Caki2 (cell line): ENCODE data around the gene C2orf69. TPM values are rescaled to one million over a fixed set of nuclear protein-coding genes. Genes with fewer than 3 reads are reported as not detected.
"Not testable (repeated sequence)": the region's sequence is repeated elsewhere in the genome, so short reads cannot be mapped to it uniquely, and the experiment has no call there.

ENCODE experiments used
- DNase-seq: peaks from one replicate; pipeline ENCODE4 v3.0.0-alpha.2; 2015; ENCODE audit warnings: low read depth
- in situ Hi-C: cut with HindIII; loops from 2 replicates; pipeline ENCODE4 v1.10.0; 2016; ENCODE audit warnings: low sequenced_read_pairs, low pct_unique_long_range_greater_than_20kb, mixed read lengths
- total RNA-seq: library from RNA; depleted of rRNA; stranded (reverse); fragments of >200 nt; shearing (Covaris generic); gene quantifications from 2 replicates; pipeline ENCODE4 v1.2.3, GENCODE V29; 2014; ENCODE audit warnings: low replicate concordance

The C2orf69 gene
- total RNA-seq, 1 experiment from 2014 or later: 4.6 TPM

- in situ Hi-C loops: no loop called here
- DNase-seq: no peak
Observed at GRCh38 chr2:199910338-199911051, 598 bp upstream of the C2orf69 start.

DNA sequence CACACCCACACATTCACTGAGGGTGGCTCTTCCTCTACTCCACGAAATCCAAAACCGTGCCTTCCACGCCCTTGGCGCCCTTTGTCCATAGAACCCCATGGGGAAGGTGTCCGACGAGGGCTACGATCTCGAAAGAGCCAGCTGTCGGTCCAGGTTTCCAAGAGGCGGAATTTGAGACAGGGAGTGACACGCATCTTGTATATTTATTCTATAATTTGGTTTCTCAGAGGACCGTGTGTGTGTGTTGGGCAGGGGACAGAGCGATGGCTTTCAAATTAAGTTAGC is 726 bp downstream of the C2orf69 start:
- DNase-seq: no peak
- in situ Hi-C loops: no loop called here

GRCh38 chr2:199912553-199913114 is 1.5 kb downstream of the C2orf69 start:
- DNase-seq, in situ Hi-C loops: not testable (repeated sequence)

- DNase-seq: no peak
- in situ Hi-C loops: no loop called here
Observed at GRCh38 chr2:199914372-199914958, 3.4 kb downstream of the C2orf69 start.

DNA sequence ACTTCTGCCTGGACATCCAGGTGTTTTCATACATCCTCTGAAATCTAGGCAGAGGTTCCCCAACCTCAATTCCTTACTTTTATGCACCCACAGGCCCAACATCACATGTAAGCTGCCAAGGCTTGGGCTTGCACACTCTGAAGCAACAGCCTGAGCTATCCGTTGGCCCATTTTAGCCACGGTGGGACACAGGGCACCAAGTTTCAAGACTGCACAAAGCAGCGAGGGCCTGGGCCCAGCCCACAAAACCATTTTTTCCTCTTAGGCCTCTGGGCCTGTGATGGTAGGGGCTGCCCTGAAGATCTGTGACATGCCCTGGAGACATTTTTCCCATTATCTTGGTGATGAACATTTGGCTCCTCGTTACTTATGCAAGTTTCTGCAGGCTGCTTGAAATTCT is 5.9 kb downstream of the C2orf69 start:
- in situ Hi-C loops: no loop called here
- DNase-seq: no peak

GRCh38 chr2:199922856-199923255 is 11.8 kb downstream of the C2orf69 start:
- in situ Hi-C loops: no loop called here

GRCh38 chr2:199923924-199924323 is 12.8 kb downstream of the C2orf69 start:
- in situ Hi-C loops: no loop called here

More at GRCh38 chr2:199922856-199923255, 11.8 kb downstream of the C2orf69 start:
- DNase-seq: no peak

DNA sequence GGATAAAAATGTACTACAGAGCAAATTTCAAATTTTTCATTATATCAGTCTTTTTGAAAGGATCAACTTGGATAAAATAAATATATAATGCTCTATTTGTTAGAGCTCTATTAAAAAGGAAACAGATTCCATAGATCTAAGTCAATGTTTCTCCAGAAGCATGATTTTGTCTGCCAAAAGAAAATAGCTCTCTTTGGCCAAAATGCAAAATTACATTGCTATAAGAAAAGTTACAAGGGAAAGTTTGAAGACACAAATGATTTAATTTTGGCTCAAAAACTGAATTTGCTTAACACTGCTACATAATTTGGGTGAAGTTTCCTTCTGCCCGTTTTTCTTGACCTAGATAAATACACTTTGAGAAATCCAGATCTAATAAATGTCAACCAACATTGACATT is 15.7 kb downstream of the C2orf69 start:
- in situ Hi-C loops: no loop called here
- no peak for DNase-seq

More at GRCh38 chr2:199923924-199924323, 12.8 kb downstream of the C2orf69 start:
- no peak for DNase-seq

DNA sequence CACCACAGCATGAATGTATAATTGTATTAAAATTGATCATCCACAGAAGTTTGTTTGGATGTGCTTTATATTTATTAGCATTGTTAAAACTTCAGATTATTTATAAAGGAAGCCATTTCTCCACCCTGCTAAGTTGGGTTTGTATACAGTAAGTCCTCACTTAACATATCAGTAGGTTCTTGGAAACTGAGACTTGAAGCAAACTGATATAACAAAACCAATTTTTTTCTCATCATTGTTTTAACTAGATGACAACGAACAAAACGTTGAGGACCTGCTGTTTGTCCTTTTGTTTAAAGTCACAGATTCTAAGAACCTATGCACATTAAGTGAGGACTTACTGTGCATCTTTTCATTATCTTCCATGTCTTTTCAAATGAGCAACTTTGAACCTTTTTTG is 17.1 kb downstream of the C2orf69 start:
- in situ Hi-C loops: no loop called here
- DNase-seq: no peak

- no peak for DNase-seq
- in situ Hi-C loops: no loop called here
Observed at GRCh38 chr2:199928626-199929025, 17.5 kb downstream of the C2orf69 start.

DNA sequence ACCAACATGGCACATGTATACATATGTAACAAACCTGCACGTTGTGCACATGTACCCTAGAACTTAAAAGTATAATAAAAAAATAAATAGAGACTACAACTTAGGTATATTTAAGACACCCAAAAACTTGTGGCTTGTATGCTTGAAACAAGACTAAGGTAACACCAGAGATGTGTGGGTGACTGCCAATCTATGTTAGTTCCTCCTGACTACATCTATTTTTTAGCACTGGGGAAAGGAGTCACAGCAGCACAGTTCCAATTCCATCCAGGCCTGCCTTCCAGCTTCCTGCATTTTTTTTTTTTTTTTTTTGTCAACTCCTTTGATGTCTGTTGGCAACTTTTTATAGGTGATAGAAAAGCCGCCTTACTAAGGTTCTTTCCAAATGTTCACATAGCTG is 18.2 kb downstream of the C2orf69 start:
- no peak for DNase-seq
- in situ Hi-C loops: no loop called here

- DNase-seq: no peak
- in situ Hi-C loops: no loop called here
Observed at GRCh38 chr2:199932312-199932855, 21.3 kb downstream of the C2orf69 start.

GRCh38 chr2:199933466-199933865 is 22.4 kb downstream of the C2orf69 start:
- in situ Hi-C loops: no loop called here
- no peak for DNase-seq

GRCh38 chr2:199936554-199936953 is 25.5 kb downstream of the C2orf69 start:
- in situ Hi-C loops: no loop called here

DNA sequence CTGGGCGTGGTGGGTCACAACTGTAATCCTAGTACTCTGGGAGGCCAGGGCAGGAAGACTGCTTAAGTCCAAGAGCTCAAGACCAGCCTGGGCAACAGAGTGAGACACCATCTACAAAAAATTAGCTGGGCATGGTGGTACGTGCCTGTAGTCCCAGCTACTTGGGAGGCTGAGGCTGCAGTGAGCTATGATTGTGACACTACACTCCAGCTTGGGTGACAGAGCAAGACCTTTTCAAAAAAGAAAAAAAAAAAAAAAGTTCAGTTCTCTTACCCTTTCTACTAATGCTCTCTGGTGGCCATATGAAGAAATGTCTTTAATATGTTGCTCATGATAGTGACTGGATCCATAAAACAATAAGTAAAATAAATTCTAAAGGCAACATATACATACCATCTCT is 29.3 kb downstream of the C2orf69 start:
- DNase-seq: peak; percentile 48
- in situ Hi-C loops: no loop called here

More at GRCh38 chr2:199936554-199936953, 25.5 kb downstream of the C2orf69 start:
- DNase-seq: no peak

DNA sequence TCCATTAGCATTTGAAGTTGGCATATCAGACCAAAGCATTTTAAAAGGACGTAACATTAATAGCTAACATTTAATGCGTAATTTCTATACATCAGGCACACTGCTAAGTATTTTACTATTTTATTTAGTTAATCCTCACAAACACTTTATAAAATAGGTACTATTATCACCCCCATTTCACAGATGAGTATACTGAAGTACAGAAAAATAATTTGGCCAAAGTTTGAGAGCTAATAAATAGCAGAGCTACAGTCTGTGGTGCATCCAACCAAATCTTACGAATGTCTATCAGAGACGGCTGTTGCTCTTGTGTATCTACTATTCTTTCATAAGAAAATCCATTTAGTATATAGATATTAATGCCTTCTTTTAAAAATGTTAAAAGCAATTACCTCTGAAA is 32.3 kb downstream of the C2orf69 start:
- in situ Hi-C loops: no loop called here
- DNase-seq: no peak

- in situ Hi-C loops: no loop called here
- DNase-seq: no peak
Observed at GRCh38 chr2:199946196-199946595, 35.1 kb downstream of the C2orf69 start.

- no peak for DNase-seq
- in situ Hi-C loops: no loop called here
Observed at GRCh38 chr2:199946836-199947235, 35.7 kb downstream of the C2orf69 start.

GRCh38 chr2:199950396-199950795 is 39.3 kb downstream of the C2orf69 start:
- in situ Hi-C loops: no loop called here
- DNase-seq: no peak

DNA sequence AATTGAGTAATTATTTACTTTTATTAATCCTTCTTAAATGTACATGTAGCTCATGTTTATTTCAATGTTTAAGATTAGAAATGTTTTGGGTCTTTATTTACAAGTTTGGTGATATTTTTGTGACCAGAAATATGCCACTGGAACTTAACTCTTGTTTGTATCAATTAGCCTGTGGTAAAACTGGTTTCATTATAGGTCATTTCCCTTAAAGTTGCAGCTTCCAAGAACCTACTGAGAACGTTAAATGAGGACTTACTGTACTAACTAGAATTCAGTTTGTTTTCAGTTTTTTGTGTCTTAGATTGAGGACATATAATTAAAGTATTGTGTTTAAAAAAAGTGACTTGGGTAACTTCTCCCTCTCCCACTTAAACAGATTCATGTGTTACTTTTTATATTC is 39.9 kb downstream of the C2orf69 start:
- in situ Hi-C loops: no loop called here
- no peak for DNase-seq
